Gastroesophageal sphincter (tissue), 3 donors: ENCODE data around the gene LY9.

Source experiments
- CTCF ChIP-seq, 4 experiments: fragments of 200-600 bp in 2 of 4; fragments of 450-650 bp in 2 of 4; sonication (generic) in 1 of 4; IDR thresholded peaks; one replicate each; pipeline ENCODE4 v1.5.1; 2017 to 2019; ENCODE audit warnings: antibody characterized with exemption in 4 of 4, mild to moderate bottlenecking in 2 of 4, moderate library complexity in 2 of 4
- POLR2A ChIP-seq, 2 donors: fragments of 450-650 bp; IDR thresholded peaks; one replicate each; pipeline ENCODE4 v1.6.1; 2017; ENCODE audit warnings: antibody characterized with exemption in 2 of 2, mild to moderate bottlenecking in 2 of 2, moderate library complexity in 1 of 2

- no peak for TF ChIP-seq CTCF (IDR thresholded peaks at IDR 0.05)
- no peak for TF ChIP-seq POLR2A (IDR thresholded peaks at IDR 0.05)
Observed at GRCh38 chr1:160835751-160836150, 39.8 kb downstream of the LY9 start.
